PC-9 (cell line): ENCODE measurements around the gene P2RX6. TPM values are rescaled to one million over a fixed set of nuclear protein-coding genes. Genes with fewer than 3 reads are reported as not detected.
"Not testable (repeated sequence)": the region's sequence is repeated elsewhere in the genome, so short reads cannot be mapped to it uniquely, and the experiment has no call there.

Experiments
- BruUV-seq: library from RNA; stranded (reverse); fragments of 400-500 nt; replicated peaks from 2 replicates; lab custom pipeline; 2021; lab: Mats Ljungman, UMichigan
- CTCF ChIA-PET: fragments of 300-600 bp; sonication (Branson Sonifier 250); formaldehyde crosslinking; loops from one replicate; lab custom pipeline; 2022; ENCODE audit warnings: antibody characterized with exemption; lab: Charles Lee
- POLR2A ChIA-PET: fragments of 300-600 bp; sonication (Branson Sonifier 250); formaldehyde crosslinking; loops from one replicate; lab custom pipeline; 2022; ENCODE audit warnings: antibody characterized with exemption; ENCODE audit not compliant: unreplicated experiment; lab: Charles Lee
- DNase-seq, 2 experiments: peaks; one replicate each; pipeline versions ENCODE4 v3.0.0 to v3.0.0-alpha.2; 2015 to 2022; ENCODE audit warnings: mixed read lengths in 1 of 2
- H2AFZ ChIP-seq: fragments of 200-600 bp; sonication (generic); 2 replicates; pipeline ENCODE4 v1.8.1; 2017; ENCODE audit warnings: antibody characterized with exemption
- H3F3A ChIP-seq: fragments of 200-600 bp; sonication (generic); 2 replicates; pipeline ENCODE4 v1.8.1; 2017; ENCODE audit warnings: antibody characterized with exemption, mild to moderate bottlenecking, low read depth; ENCODE audit not compliant: insufficient read depth
- H3K27ac ChIP-seq: fragments of 200-600 bp; sonication (generic); 2 replicates; pipeline ENCODE4 v1.6.1; 2016; ENCODE audit warnings: mixed run types
- H3K27me3 ChIP-seq: fragments of 200-600 bp; sonication (generic); 2 replicates; pipeline ENCODE4 v1.6.1; 2016; ENCODE audit warnings: low read depth, mixed run types; ENCODE audit not compliant: insufficient read depth
- H3K36me3 ChIP-seq: fragments of 200-600 bp; sonication (generic); 2 replicates; pipeline ENCODE4 v1.6.1; 2016; ENCODE audit warnings: low read depth, mixed run types
- H3K4me1 ChIP-seq: fragments of 200-600 bp; sonication (generic); replicated peaks from 2 replicates; pipeline ENCODE4 v1.6.1; 2016; ENCODE audit warnings: mixed run types; ENCODE audit not compliant: insufficient read depth
- H3K4me2 ChIP-seq: fragments of 200-600 bp; sonication (generic); 2 replicates; pipeline ENCODE4 v1.6.1; 2017; ENCODE audit warnings: mixed run types
- H3K4me3 ChIP-seq: fragments of 200-600 bp; sonication (generic); 2 replicates; pipeline ENCODE4 v1.6.1; 2016; ENCODE audit warnings: mixed run types
- H3K79me2 ChIP-seq: fragments of 200-600 bp; sonication (generic); 2 replicates; pipeline ENCODE4 v1.6.1; 2017; ENCODE audit warnings: low read depth, mixed run types
- H3K9me2 ChIP-seq: fragments of 200-600 bp; sonication (generic); 2 replicates; pipeline ENCODE4 v1.8.1; 2017; ENCODE audit warnings: mild to moderate bottlenecking; ENCODE audit not compliant: insufficient read depth
- H3K9me3 ChIP-seq: fragments of 200-600 bp; sonication (generic); 2 replicates; pipeline ENCODE4 v1.8.1; 2016; ENCODE audit warnings: low read depth; ENCODE audit not compliant: insufficient read depth
- H4K20me1 ChIP-seq: fragments of 200-600 bp; sonication (generic); 2 replicates; pipeline ENCODE4 v1.8.1; 2017; ENCODE audit not compliant: insufficient read depth
- CTCF ChIP-seq: fragments of 200-600 bp; sonication (generic); conservative IDR thresholded peaks from 2 replicates; pipeline ENCODE4 v1.6.1; 2017; ENCODE audit warnings: mixed run types, antibody characterized with exemption, mild to moderate bottlenecking, moderate library complexity
- EZH2 ChIP-seq: fragments of 200-600 bp; sonication (generic); IDR thresholded peaks from 2 replicates; pipeline ENCODE4 v1.8.0; 2017; ENCODE audit warnings: antibody characterized with exemption, low read depth
- intact Hi-C: fragments of 100-400 bp; cut with micrococcal nuclease; formaldehyde crosslinking; loops from one replicate; pipeline ENCODE4 v1.10.0; 2022; ENCODE audit not compliant: unreplicated experiment
- total RNA-seq: library from RNA; stranded (reverse); gene quantifications from 2 replicates; pipeline ENCODE4 v1.2.3, GENCODE V29; 2021

The P2RX6 gene
- total RNA-seq, 1 experiment from 2014 or later, result 2.7 TPM

- Histone ChIP-seq H2AFZ (no peak overlapping the region), H3F3A (peaks cover 19% of the 10 kb centered on the region), H3K9me3 (no peaks in the 10 kb centered on the region), H4K20me1 (no peaks in the 10 kb centered on the region), H3K9me2 (no peaks in the 10 kb centered on the region), H3K27ac (peak overlapping the region; percentile 61; the same call in 1 of the 2 replicates), H3K36me3 (no peaks in the 10 kb centered on the region), H3K4me1 (peaks cover 18% of the 10 kb centered on the region), H3K79me2 (no peaks in the 10 kb centered on the region), H3K4me2 (no peak overlapping the region), H3K27me3 (no peaks in the 10 kb centered on the region), H3K4me3 (no peak overlapping the region)
- DNase-seq, result no peak
- POLR2A ChIA-PET, result no interaction called here
- CTCF ChIA-PET, result no interaction called here
- no TSS peak for BruUV-seq
- intact Hi-C loops, result no loop called here
- no peak for TF ChIP-seq CTCF
Observed at GRCh38 chr22:21038405-21038804, 23.4 kb downstream of the P2RX6 start.

GRCh38 chr22:21039158-21039557 lies 24.2 kb downstream of the P2RX6 start:
- H4K20me1 ChIP-seq, H3K27ac ChIP-seq, BruUV-seq, H3K9me3 ChIP-seq, H3K79me2 ChIP-seq, POLR2A ChIA-PET, H2AFZ ChIP-seq, H3K9me2 ChIP-seq, H3K4me3 ChIP-seq, DNase-seq, H3K36me3 ChIP-seq, intact Hi-C loops, H3K27me3 ChIP-seq, CTCF ChIA-PET, H3K4me2 ChIP-seq: not testable (repeated sequence)
- Histone ChIP-seq H3F3A (peaks cover 19% of the 10 kb centered on the region), H3K4me1 (peaks cover 25% of the 10 kb centered on the region)

GRCh38 chr22:21041937-21042336 lies 27.0 kb downstream of the P2RX6 start:
- Histone ChIP-seq H2AFZ (no peak overlapping the region), H3K4me1 (peaks cover 39% of the 10 kb centered on the region), H3K79me2 (no peaks in the 10 kb centered on the region), H3K27ac (0 out of 2 replicates have a peak overlapping the region, but pooled peaks have one; percentile 6), H3K27me3 (no peaks in the 10 kb centered on the region), H3F3A (peaks cover 18% of the 10 kb centered on the region), H3K4me3 (no peak overlapping the region), H4K20me1 (no peaks in the 10 kb centered on the region), H3K36me3 (no peaks in the 10 kb centered on the region), H3K9me2 (no peaks in the 10 kb centered on the region), H3K4me2 (no peak overlapping the region), H3K9me3 (no peaks in the 10 kb centered on the region)
- no TSS peak for BruUV-seq
- peak in 1 of 2 experiments; percentile 56 for DNase-seq
- CTCF ChIA-PET, result no interaction called here
- TF ChIP-seq CTCF, result no peak
- no peak for TF ChIP-seq EZH2
- intact Hi-C loops, result no loop called here
- POLR2A ChIA-PET, result no interaction called here
